GM19324 (cell line): ENCODE data around the gene OR51G2.

Experiments used
- ATAC-seq: cut with Tn5 transposase; IDR thresholded peaks from one replicate; pipeline ENCODE4 v1.9.1; 2021; ENCODE audit warnings: mild to moderate bottlenecking, moderate library complexity; ENCODE audit not compliant: unreplicated experiment, low FRiP score

The OR51G2 gene

GRCh38 chr11:4865855-4866254 is 53.3 kb downstream of the OR51G2 start:
- ATAC-seq: no peak

DNA sequence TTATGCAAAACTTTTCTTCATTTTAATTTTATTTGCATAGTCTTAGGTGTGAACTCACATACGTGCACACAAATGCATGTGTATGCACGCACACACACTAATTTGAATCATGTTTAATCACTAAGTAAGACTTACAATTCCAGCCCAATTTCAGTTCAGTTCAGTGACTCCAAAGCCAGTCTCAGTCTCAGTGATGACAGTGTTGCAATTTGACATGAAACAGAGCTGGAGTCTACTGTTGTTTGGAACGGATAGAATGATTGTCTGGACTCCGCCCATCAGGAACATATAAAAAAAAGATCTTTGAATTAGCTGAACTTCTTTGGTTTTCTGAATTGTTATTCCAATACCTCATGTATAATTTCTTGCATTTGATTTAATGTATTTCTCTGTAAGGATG is 55.3 kb downstream of the OR51G2 start:
- ATAC-seq: no peak
